Measurements from ENCODE around the gene JAKMIP1. TPM values are rescaled to one million over a fixed set of nuclear protein-coding genes. Genes with fewer than 3 reads are reported as not detected.

Gene JAKMIP1
- polyA plus RNA-seq, 3 donors: 0.08 TPM; not detected in 2

GRCh38 chr4:6192245-6192644, 8.1 kb downstream of the JAKMIP1 start:
- no peaks in the 10 kb centered on the region for H4K20me1 ChIP-seq (ENCODE audit: insufficient read depth, low read length)
- Mint-ChIP-seq H3K27ac (no peak overlapping the region), H3K9me3 (peaks cover 0 to 6% (median 2%) of the 10 kb centered on the region in 7 donors), H3K27me3 (ENCODE audit: low read depth in 3 of 3) (peaks cover 9 to 18% (median 13%) of the 10 kb centered on the region in 3 donors), H3K4me3 (no peak overlapping the region), H3K4me1 (no peaks in the 10 kb centered on the region), H3K36me3 (no peaks in the 10 kb centered on the region)
- H3K4me2 ChIP-seq (replicated peaks; ENCODE audit: extremely low read depth, low read length, poor library complexity, severe bottlenecking): no peak overlapping the region
- 77% methylated on average over 4 of the region's 9 CpGs for WGBS (ENCODE audit: insufficient coverage)
- H3K9me3 ChIP-seq (replicated peaks in 1 of 2; ENCODE audit: control insufficient read depth in 1 of 2, insufficient read depth in 1 of 2, low read length in 2 of 2): peaks cover 0 to 2% of the 10 kb centered on the region in 2 donors
- no peaks in the 10 kb centered on the region for H3K79me2 ChIP-seq (ENCODE audit: insufficient read depth, low read length)
- H3K36me3 ChIP-seq (replicated peaks in 1 of 2; ENCODE audit: control insufficient read depth in 1 of 2, insufficient read depth in 2 of 2, low read length in 2 of 2): no peaks in the 10 kb centered on the region
- no peak overlapping the region for H3K9ac ChIP-seq (ENCODE audit: insufficient read depth, low read length, poor library complexity, severe bottlenecking)
- no peak overlapping the region for H2AFZ ChIP-seq (ENCODE audit: insufficient read depth, low read depth, low read length, poor library complexity, severe bottlenecking)
- DNase-seq: no peak
- H3K4me3 ChIP-seq (replicated peaks in 1 of 3; ENCODE audit: low read depth in 2 of 3, low read length in 3 of 3): no peak overlapping the region
- H3K27me3 ChIP-seq (ENCODE audit: control insufficient read depth in 2 of 2, insufficient read depth in 2 of 2, low read length in 2 of 2): peaks cover 0 to under 1% of the 10 kb centered on the region in 2 donors
- intact Hi-C loops (cut with micrococcal nuclease): no loop called here
- H3K4me1 ChIP-seq (ENCODE audit: control insufficient read depth in 1 of 2, insufficient read depth in 2 of 2, low read length in 2 of 2): no peaks in the 10 kb centered on the region
- H3K27ac ChIP-seq (ENCODE audit: low read depth in 1 of 2, low read length in 2 of 2): no peak overlapping the region
- TF ChIP-seq CTCF (IDR thresholded peaks at IDR 0.05): no peak

GRCh38 chr4:6191448-6192130, 8.8 kb downstream of the JAKMIP1 start:
- Mint-ChIP-seq H3K27me3 (ENCODE audit: low read depth in 3 of 3) (peaks cover 7 to 15% (median 7%) of the 10 kb centered on the region in 3 donors), H3K4me1 (no peaks in the 10 kb centered on the region), H3K9me3 (peaks cover 0 to 9% (median 3%) of the 10 kb centered on the region in 7 donors), H3K4me3 (no peak overlapping the region), H3K36me3 (no peaks in the 10 kb centered on the region), H3K27ac (no peak overlapping the region)
- no peak for TF ChIP-seq CTCF (IDR thresholded peaks at IDR 0.05)
- H3K4me3 ChIP-seq (replicated peaks in 1 of 3; ENCODE audit: low read depth in 2 of 3, low read length in 3 of 3): no peak overlapping the region
- H3K27ac ChIP-seq (ENCODE audit: low read depth in 1 of 2, low read length in 2 of 2): no peak overlapping the region
- no peak overlapping the region for H2AFZ ChIP-seq (ENCODE audit: insufficient read depth, low read depth, low read length, poor library complexity, severe bottlenecking)
- no peak overlapping the region for H3K4me2 ChIP-seq (replicated peaks; ENCODE audit: extremely low read depth, low read length, poor library complexity, severe bottlenecking)
- no peaks in the 10 kb centered on the region for H3K36me3 ChIP-seq (replicated peaks in 1 of 2; ENCODE audit: control insufficient read depth in 1 of 2, insufficient read depth in 2 of 2, low read length in 2 of 2)
- DNase-seq: no peak
- no peaks in the 10 kb centered on the region for H4K20me1 ChIP-seq (ENCODE audit: insufficient read depth, low read length)
- WGBS (ENCODE audit: insufficient coverage): 100% methylated on average over 2 of the region's 11 CpGs
- intact Hi-C loops (cut with micrococcal nuclease): no loop called here
- peaks cover 0 to 2% of the 10 kb centered on the region in 2 donors for H3K9me3 ChIP-seq (replicated peaks in 1 of 2; ENCODE audit: control insufficient read depth in 1 of 2, insufficient read depth in 1 of 2, low read length in 2 of 2)
- no peak overlapping the region for H3K9ac ChIP-seq (ENCODE audit: insufficient read depth, low read length, poor library complexity, severe bottlenecking)
- no peaks in the 10 kb centered on the region for H3K27me3 ChIP-seq (ENCODE audit: control insufficient read depth in 2 of 2, insufficient read depth in 2 of 2, low read length in 2 of 2)
- H3K4me1 ChIP-seq (ENCODE audit: control insufficient read depth in 1 of 2, insufficient read depth in 2 of 2, low read length in 2 of 2): no peaks in the 10 kb centered on the region
- no peaks in the 10 kb centered on the region for H3K79me2 ChIP-seq (ENCODE audit: insufficient read depth, low read length)

All from CD14-positive monocyte (primary cell).